Measurements from ENCODE around the gene ASXL1. TPM values are rescaled to one million over a fixed set of nuclear protein-coding genes. Genes with fewer than 3 reads are reported as not detected.
"Not testable (repeated sequence)": the region's sequence is repeated elsewhere in the genome, so short reads cannot be mapped to it uniquely, and the experiment has no call there.

Gene ASXL1
- total RNA-seq = 70.2 TPM

DNA sequence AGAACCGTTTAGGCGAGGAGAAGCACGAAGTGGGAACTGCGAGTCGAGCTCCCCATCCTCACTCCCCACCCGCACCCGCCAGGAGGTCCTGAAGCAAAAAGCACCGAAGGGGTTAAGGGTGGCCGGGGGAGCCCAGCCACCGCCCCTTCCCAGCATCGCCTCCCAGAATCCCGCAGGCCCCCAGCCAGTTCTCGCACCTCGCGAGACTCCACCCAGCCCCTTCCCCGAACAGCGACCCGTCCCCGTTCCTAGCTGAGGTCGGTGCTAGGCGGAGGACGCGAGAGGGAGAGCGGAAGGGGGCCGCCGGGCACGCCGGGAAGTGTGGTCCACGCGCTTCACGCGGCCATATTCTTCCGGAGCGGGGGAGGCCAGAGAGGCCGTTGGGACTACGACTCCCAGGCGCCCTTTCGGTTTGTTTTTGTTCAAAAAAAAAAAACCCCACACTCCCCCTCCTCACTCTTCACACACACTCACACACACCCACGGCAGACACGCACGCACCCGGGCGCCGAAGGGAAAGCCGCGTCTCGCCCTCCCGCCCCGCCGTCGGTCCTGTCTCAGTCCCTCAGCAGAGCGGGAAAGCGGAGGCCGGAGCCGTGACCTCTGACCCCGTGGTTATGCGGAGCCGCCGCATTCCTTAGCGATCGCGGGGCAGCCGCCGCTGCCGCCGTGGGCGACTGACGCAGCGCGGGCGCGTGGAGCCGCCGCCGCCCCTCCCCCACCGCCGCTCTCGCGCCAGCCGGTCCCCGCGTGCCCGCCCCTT lies at the start of gene ASXL1:
TSS of gene ASXL1 (plus strand) at position 463 of the 763 bp plus-strand sequence. CDS start 445 bp downstream, outside the sequence.
- peak; percentile 95 for DNase-seq

DNA sequence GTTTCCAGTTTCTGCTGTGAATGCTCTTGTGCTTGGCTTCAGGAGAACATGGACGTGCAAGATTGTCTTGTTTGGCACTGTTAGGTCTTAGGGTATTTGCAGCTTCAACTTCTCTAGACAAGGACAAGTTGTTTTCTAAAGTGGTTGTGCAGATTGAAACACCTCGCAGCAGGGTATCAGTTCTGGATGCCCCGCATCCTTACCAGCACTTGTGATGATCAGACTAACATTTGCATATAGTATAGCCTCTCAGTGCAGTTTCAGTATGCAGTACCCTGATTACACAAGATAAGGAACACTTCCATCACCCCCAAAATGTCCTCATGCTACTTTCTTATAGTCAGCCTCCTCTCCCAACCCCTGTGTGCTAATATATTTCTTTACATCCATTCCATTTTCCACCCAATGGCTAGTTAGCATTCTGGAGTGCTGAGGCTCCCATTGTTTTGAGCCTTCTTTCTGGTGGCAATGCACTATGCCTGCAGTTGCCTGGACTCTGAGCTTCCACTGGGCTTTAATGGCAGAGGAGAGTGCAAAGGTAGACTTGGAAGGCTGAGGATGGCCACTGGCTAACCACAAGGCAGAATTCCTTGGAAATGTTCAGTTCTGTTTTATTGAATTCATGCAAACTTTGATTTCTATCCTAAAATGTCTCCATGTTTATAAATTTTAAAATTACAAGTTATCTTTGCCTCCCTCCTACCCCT lies 45.3 kb upstream of the ASXL1 start:
- DNase-seq = no peak

DNA sequence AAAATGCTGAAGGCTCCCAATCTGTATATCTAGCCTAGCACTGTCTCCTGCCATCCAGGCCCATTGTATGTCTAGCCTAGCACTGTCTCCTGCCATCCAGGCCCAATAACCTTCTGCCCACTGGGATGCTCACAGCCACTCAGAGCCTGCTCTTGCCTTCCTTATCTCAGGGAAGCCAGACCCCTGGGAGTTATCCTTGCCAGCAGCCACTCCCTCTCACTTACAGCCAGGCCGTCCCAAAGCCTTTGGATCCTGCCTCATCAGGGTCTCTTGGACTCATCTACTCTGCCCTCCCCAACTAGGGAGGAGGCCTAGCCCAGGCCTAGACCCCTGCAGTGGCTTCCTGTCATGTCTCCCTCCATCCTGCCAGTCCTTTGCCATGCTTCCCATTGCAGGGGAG lies 43.4 kb upstream of the ASXL1 start:
- no peak for DNase-seq

DNA sequence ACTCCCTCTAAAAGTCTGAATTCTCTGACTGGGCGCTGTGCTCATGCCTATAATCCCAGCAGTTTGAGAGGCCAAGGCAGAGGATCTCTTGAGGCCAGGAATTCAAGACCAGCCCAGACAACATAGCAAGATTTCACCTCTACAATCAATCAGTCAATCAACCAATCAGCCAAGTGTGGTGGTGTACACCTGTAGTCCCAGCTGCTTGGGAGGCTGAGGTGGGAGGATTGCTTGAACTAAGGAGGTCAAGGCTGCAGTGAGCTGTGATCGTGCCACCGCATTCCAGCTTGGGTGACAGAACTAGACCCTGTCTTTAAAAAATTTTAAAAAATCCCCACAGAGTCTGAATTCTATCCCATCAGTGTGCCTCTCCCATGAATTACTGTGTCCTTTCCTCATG lies 42.7 kb upstream of the ASXL1 start:
- DNase-seq = no peak

DNA sequence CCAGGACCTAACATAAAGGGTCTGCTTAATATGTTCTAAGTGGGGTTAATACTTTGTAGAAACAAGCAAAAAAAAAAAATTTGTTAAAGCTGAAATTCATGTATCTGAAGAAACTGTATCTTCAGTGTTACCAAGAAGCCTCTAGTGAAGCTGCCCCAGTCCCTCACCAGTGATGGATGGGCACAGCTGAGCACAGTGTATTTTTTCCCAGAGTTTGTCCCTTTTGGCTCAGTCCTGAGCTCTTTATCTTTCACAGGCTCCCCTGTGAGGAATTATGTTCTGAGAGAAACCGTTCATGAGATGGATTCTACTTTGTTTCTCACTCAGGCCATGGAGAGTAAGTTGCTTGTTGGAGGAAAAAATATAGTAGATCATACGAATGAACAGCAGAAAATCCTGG lies 42.2 kb upstream of the ASXL1 start:
- no peak for DNase-seq

DNA sequence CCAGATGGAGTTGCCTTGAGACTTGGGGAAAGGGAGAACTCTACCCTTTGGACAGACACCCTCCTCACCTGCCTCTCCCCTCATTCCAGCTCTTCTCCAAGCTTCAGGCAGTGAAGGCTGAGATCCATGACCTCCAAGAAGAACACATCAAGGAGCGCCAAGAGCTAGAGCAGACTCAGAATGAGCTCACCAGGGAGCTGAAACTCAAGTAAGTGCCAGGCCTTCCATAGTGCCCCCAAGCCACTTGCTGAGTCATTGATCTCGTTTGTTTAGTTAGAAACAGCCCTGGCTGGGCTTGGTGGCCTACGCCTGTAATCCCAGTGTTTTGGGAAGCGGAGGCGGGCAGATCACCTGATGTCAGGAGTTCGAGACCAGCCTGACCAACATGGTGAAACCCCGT lies 41.5 kb upstream of the ASXL1 start:
- no peak for DNase-seq

DNA sequence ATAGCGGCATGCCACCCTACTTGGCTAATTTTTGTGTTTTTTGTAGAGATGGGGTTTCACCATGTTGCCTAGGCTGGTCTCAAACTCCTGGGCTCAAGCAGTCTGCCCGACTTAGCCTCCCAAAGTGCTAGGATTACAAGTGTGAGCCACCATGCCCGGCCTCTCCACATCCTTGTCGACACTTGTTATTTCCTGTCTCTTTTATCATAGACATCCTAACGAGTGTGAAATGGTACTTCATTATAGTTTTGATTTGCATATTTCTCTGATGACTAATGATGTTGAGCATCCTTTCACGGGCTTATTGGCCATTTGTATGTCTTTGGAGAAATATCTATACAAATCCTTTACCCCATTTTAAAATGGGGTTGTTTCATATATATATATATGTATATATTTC lies 39.0 kb upstream of the ASXL1 start:
- no peak for DNase-seq

DNA sequence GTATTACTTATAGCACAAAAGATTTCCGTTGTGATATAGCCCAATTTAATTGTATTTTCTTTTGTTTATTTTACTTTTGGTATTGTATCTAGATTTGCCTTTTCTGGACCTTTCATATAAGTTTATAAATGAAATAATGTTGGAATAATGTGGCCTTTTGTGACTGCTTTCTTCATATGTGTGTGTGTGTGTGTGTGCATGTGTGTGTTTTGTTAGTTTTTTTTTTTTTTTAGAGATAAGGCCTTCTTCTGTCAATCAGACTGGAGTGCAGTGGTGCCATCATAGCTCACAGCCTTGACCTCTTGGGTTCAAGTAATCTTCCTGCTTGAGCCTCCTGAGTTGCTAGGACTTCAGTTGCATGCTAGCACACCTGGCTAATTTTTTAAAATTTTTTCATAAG lies 37.8 kb upstream of the ASXL1 start:
- no peak for DNase-seq

DNA sequence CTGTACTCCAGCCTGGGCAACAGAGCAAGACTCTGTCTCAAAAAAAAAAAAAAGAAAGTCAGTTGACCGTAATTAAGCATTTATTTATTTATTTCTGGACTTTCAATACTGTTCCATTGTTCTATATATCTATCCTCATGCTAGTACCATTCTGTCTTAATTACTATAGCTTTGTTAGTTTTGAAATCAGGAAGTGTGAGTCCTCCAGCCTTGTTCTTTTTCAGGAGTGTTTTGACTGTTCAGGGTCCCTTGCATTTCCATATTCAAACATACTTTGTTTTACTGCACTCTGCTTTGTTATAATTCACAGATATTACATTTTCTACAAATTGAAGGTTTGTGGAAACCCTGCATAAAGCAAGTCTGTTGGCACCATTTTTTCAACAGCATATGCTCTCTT lies 36.7 kb upstream of the ASXL1 start:
- no peak for DNase-seq

DNA sequence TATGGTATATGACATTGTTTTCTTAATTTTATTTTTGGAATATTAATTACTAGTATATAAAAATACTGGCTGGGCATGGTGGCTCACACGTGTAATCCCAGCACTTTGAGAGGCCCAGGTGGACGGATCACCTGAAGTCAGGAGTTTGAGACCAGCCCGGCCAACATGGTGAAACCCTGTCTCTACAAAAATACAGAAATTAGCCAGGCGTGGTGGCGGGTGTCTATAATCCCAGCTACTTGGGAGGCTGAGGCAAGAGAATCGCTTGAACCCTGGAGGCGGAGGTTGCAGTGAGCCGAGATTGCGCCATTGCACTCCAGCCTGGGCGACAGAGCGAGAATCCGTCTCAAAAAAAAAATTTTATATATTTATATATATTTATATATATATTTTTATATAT lies 35.9 kb upstream of the ASXL1 start:
- DNase-seq = not testable (repeated sequence)

DNA sequence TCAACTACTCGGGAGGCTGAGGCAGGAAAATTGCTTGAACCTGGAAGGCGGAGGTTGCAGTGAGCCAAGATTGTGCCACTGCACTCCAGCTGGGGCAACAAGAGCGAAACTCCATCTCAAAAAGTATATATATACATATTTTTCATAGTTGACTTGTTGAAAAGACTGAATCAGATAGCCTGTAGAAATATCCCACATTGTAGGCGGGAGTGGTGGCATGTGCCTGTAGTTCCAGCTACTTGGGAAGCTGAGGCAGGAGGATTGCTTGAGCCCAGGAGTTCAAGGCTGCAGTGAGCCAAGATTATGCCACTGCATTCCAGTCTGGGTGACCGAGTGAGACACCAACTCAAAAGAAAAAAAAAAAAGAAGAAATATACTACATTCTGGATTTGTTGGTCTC lies 34.4 kb upstream of the ASXL1 start:
- DNase-seq = not testable (repeated sequence)

DNA sequence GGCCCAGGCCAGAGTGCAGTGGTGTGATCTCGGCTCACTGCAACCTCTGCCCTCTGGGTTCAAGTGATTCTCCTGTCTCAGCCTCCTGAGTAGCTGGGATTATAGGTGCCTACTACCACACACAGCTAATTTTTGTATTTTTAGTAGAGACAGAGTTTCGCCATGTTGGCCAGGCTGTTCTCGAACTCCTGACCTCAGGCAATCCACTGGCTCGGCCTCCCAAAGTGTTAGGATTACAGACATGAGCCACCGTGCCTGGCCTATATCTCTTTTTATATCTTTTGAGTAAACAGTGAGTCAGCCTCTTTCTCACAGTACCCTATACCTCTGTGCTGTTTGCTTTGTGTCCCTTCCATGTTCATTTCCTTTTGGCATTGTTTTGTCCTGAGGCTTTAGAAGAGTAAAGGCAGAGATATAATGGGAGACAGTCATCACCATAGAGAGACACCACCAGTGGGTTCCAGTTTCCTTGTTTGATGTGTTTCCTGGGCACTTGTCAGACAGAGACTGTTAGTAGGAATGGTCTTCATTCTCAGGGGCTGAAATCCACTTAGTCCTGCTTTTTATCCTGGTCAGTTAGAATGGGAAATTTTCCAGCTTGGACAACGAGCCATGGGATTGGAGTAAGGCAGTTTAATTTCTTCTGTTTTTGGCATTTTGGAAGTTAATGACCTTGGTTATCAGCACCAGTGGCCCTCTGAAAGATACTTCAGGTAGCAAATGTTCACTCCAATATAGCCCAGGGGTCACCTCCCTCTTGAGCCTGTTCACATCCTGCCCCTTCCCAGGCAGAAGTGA lies 32.2 kb upstream of the ASXL1 start:
- DNase-seq = no peak

DNA sequence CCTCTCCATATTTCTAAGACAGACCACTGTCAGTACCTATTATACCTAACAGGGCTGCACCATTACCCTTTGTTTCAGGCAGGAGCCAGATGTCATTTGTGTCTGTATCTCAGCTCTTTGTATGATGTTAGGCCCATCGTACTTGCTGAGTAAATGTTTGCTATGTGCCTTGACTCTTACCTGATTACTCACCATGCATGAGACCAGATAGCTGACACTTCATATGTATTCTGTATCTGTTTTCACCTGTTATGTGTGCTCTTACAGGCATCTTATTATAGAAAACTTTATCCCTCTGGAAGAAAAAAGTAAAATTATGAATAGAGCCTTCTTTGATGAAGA lies 31.7 kb upstream of the ASXL1 start:
- no peak for DNase-seq

DNA sequence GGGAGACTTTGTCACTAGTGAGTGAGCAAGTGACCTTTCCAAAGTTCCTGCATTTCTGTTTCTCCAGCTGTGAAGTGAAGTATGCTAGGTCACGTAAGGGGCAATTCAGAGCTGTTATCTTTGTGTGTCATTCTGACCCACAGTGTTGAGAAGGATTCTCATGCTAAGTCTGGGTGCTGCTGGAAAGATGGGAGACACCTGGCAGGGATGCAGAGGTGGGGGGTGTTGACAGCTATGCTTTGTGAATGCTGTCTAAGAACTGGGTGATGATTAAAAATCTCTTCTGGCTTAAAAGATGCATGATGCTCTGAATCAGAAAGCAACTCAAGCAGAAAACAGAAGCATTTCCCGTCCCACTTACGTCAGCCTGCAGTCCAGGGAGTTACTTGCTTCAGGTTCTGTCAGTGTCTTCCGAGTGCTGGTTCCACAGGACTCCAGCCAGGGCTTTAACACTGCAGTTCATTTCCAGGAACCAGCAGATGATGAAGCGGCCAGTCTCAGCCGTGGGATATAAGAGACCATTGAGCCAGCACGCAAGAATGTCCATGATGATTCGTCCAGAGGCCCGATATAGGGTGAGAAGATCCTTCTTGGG lies 30.9 kb upstream of the ASXL1 start:
- DNase-seq = no peak

DNA sequence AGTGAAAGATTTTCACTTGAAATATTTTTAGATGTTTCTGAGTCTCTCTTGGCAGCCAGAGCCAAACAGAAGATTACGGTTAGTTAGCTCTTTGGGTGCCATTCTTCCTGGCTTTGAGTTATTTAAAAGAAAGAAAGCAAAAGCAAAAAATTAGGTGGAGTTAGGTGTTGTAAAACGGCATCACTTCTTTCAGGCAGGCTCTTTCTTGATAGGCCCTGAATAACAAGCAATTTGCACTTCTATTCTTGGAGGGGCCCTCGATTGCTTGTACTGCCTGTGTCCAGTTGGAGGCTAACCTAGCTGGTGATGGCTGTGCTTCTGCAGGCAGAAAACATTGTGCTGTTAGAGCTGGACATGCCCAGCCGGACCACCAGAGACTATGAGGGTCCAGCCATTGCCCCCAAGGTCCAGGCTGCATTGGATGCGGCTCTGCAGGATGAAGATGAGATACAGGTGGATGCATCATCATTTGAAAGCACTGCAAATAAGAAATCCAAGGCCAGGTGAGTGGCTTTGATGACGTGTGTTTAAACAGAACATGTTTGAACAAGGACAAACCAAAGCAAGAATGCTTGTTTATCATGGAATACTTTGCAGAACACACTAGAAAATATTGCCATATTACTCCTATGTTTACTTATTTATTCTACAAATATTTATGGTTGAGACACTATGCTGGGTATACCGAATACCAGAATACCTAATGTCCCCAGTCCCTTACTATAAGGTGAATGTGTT lies 28.1 kb upstream of the ASXL1 start:
- no peak for DNase-seq

DNA sequence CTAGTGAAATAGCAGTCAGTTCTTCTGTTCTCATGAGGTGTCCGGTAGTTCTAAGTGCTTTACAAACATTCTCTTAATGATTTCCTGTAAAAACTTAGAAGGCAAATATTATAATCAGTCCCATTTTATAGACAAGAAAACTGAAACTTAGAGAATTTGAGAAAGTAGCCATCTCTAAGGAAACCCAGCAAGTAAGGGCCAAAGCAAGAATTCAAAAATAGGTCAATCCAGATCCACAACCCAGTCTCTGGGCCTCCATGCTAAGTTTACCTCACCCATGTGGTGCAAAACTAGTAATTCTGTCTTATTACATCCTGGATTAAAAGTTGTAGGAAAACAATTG lies 27.6 kb upstream of the ASXL1 start:
- no peak for DNase-seq

DNA sequence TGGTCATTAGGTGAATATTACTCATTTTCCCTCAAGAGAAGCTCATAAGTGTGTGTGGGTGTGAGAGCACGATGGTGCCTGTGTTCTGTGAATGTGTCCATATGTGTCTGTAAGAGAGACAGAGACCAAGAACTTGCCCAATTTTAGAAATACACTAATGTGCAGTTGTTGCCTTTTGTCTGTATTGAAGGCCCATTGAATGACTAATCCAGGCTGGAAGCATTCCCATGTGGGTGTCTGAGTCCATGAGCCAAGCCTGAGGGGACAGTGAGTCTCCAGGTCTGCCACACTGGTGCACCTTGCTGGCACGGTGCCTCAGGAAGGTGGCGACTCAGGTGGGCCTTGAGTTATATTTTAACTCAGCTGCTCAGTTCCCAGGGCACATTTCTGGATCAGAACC lies 25.5 kb upstream of the ASXL1 start:
- no peak for DNase-seq

DNA sequence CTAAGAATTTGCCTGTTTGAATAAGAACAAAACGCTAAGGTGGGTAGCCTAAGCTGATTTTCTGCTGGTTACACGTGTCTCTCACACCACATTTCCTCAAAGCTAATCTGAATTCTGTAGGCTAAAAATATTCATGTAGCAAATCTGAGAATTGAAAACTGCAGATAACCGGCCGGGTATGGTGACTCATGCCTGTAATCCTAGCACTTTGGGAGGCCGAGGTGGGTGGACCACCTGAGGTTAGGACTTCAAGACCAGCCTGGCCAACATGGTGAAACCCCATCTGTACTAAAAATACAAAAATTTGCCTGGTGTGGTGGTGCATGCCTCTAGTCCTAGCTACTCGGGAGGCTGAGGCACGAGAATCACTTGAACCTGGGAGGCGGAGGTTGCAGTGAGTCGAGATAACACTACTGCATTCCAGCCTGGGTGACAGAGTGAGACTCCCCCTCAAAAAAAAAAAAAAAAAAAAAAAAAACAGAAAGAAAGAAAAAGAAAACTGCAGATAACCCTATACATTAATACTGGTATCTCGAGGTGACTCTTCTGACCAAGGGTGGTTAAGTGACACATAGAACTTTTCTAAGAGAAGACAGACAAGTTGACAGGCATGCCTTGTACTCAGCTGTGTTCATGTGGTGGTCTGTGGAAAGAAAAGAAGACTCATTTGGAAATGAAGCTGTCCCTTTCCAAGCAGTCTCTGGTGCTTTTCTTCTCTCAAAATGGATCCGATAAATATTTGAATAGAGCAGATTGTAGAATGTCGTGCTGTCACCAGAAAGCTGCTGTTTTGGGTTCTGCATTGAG lies 24.7 kb upstream of the ASXL1 start:
- DNase-seq = no peak

DNA sequence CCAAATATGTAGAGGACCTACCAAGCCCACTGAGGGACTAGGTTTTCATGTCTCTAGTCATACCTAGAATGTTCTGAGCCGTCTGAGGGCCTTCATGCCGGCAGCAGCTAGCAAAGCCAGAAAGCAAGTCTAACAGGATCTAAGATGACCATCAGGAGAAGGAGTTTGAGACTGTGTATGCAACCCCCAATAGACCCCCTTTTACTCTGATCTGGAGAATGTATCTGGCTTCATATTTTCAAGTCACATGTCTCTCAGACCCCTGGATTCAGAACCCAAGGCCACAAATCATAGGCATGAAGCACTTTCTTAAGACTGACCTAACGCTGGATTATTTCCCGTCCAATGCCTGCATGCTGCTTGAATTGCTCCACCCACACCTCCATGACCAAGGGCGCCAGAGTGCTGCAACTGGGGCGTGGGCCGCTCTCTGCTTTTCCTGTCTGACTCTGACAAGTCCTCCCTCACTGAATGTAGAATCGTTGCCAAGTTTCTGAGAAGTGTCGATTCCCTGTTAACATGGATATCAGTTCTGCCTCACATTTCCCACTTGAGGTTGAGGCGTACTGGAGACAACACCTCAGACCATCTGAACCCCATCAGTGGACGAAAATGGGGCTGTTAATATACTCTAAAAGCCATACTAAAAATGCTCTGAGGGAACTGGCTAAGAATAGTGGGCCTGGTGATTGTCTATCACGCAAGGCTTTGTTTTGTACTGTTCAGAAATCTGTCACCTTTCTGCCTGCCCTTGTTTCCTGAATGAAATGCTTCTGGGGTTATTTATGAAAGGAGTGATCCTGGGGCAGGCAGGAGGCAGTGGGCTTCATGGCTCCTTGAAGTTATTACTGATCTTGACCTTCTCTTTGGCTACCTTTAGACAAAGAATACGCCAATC lies 23.9 kb upstream of the ASXL1 start:
- peak; percentile 11 for DNase-seq

DNA sequence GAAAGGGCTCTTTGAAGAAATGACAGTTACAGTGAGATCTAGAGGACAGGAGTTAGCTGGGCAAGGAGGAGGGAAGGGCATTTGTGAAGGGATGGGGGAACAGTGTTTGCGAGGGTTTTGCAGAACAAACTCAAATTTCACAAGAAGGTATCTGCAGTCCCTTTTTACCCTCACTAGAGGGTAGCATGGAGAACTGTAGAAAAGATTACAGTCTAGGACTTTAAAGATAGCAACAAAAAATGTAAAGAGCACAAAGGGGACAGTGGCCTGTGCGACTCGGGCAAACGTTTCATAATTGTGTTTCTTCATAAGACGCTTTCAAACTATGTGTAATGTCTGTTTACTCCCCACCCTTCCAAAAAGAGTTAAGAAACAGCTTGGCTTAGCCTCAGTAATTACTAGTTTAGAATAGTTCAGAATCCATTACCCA lies 21.2 kb upstream of the ASXL1 start:
- no peak for DNase-seq
